ENCODE measurements around the gene HNRNPR. TPM values are rescaled to one million over a fixed set of nuclear protein-coding genes. Genes with fewer than 3 reads are reported as not detected.
"Not testable (repeated sequence)": the region's sequence is repeated elsewhere in the genome, so short reads cannot be mapped to it uniquely, and the experiment has no call there.

Gene HNRNPR
- total RNA-seq, 1 experiment from 2014 or later: 148 TPM

GRCh38 chr1:23310280-23310679 is 33.8 kb downstream of the HNRNPR start:
- not testable (repeated sequence) for H3K27me3 ChIP-seq (ENCODE audit: control insufficient read depth, insufficient read depth, low read length); H3K4me3 ChIP-seq (ENCODE audit: insufficient read depth, low read depth, low read length); DNase-seq
- H3K36me3 ChIP-seq (replicated peaks; ENCODE audit: control insufficient read depth, insufficient read depth, low read length): peaks cover 10% of the 10 kb centered on the region

- Histone ChIP-seq H3K36me3 (replicated peaks; ENCODE audit: control insufficient read depth, insufficient read depth, low read length) (peaks cover 10% of the 10 kb centered on the region), H3K27me3 (ENCODE audit: control insufficient read depth, insufficient read depth, low read length) (no peaks in the 10 kb centered on the region), H3K4me3 (ENCODE audit: insufficient read depth, low read depth, low read length) (no peak overlapping the region)
- DNase-seq: no peak
Measured at GRCh38 chr1:23304140-23304620, 39.9 kb downstream of the HNRNPR start.

GRCh38 chr1:23303524-23303923 is 40.6 kb downstream of the HNRNPR start:
- H3K27me3 ChIP-seq (ENCODE audit: control insufficient read depth, insufficient read depth, low read length): no peaks in the 10 kb centered on the region
- no peak for DNase-seq
- no peak overlapping the region for H3K4me3 ChIP-seq (ENCODE audit: insufficient read depth, low read depth, low read length)
- peaks cover 10% of the 10 kb centered on the region for H3K36me3 ChIP-seq (replicated peaks; ENCODE audit: control insufficient read depth, insufficient read depth, low read length)

GRCh38 chr1:23296931-23297330 is 47.2 kb downstream of the HNRNPR start:
- Histone ChIP-seq H3K4me3 (ENCODE audit: insufficient read depth, low read depth, low read length) (no peak overlapping the region), H3K27me3 (ENCODE audit: control insufficient read depth, insufficient read depth, low read length) (no peaks in the 10 kb centered on the region), H3K36me3 (replicated peaks; ENCODE audit: control insufficient read depth, insufficient read depth, low read length) (peaks cover 1% of the 10 kb centered on the region)
- DNase-seq: no peak

GRCh38 chr1:23291706-23292105 is 52.4 kb downstream of the HNRNPR start:
- no peak for DNase-seq
- Histone ChIP-seq H3K27me3 (ENCODE audit: control insufficient read depth, insufficient read depth, low read length) (no peaks in the 10 kb centered on the region), H3K36me3 (replicated peaks; ENCODE audit: control insufficient read depth, insufficient read depth, low read length) (peaks cover 2% of the 10 kb centered on the region), H3K4me3 (ENCODE audit: insufficient read depth, low read depth, low read length) (no peak overlapping the region)

GRCh38 chr1:23290836-23291565 is 53.1 kb downstream of the HNRNPR start:
- peaks cover 1% of the 10 kb centered on the region for H3K36me3 ChIP-seq (replicated peaks; ENCODE audit: control insufficient read depth, insufficient read depth, low read length)
- H3K27me3 ChIP-seq (ENCODE audit: control insufficient read depth, insufficient read depth, low read length): no peaks in the 10 kb centered on the region
- H3K4me3 ChIP-seq (ENCODE audit: insufficient read depth, low read depth, low read length): no peak overlapping the region
- no peak for DNase-seq

GRCh38 chr1:23288671-23289070 is 55.4 kb downstream of the HNRNPR start:
- Histone ChIP-seq H3K27me3 (ENCODE audit: control insufficient read depth, insufficient read depth, low read length) (no peaks in the 10 kb centered on the region), H3K4me3 (ENCODE audit: insufficient read depth, low read depth, low read length) (no peak overlapping the region), H3K36me3 (replicated peaks; ENCODE audit: control insufficient read depth, insufficient read depth, low read length) (peaks cover 3% of the 10 kb centered on the region)
- DNase-seq: no peak

GRCh38 chr1:23288201-23288600 is 55.9 kb downstream of the HNRNPR start:
- H3K36me3 ChIP-seq (replicated peaks; ENCODE audit: control insufficient read depth, insufficient read depth, low read length): peaks cover 4% of the 10 kb centered on the region

GRCh38 chr1:23286401-23286800 is 57.7 kb downstream of the HNRNPR start:
- Histone ChIP-seq H3K36me3 (replicated peaks; ENCODE audit: control insufficient read depth, insufficient read depth, low read length) (peaks cover 15% of the 10 kb centered on the region), H3K4me3 (ENCODE audit: insufficient read depth, low read depth, low read length) (no peak overlapping the region), H3K27me3 (ENCODE audit: control insufficient read depth, insufficient read depth, low read length) (no peaks in the 10 kb centered on the region)
- no peak for DNase-seq

More at GRCh38 chr1:23288201-23288600, 55.9 kb downstream of the HNRNPR start:
- Histone ChIP-seq H3K27me3 (ENCODE audit: control insufficient read depth, insufficient read depth, low read length) (no peaks in the 10 kb centered on the region), H3K4me3 (ENCODE audit: insufficient read depth, low read depth, low read length) (no peak overlapping the region)
- no peak for DNase-seq

GRCh38 chr1:23283667-23284602 is 60.1 kb downstream of the HNRNPR start:
- H3K4me3 ChIP-seq (ENCODE audit: insufficient read depth, low read depth, low read length): no peak overlapping the region
- DNase-seq: no peak
- H3K36me3 ChIP-seq (replicated peaks; ENCODE audit: control insufficient read depth, insufficient read depth, low read length): peaks cover 15% of the 10 kb centered on the region
- H3K27me3 ChIP-seq (ENCODE audit: control insufficient read depth, insufficient read depth, low read length): no peaks in the 10 kb centered on the region

- H3K27me3 ChIP-seq (ENCODE audit: control insufficient read depth, insufficient read depth, low read length): no peaks in the 10 kb centered on the region
- no peak for DNase-seq
- H3K4me3 ChIP-seq (ENCODE audit: insufficient read depth, low read depth, low read length): no peak overlapping the region
- peaks cover 15% of the 10 kb centered on the region for H3K36me3 ChIP-seq (replicated peaks; ENCODE audit: control insufficient read depth, insufficient read depth, low read length)
Measured at GRCh38 chr1:23282957-23283356, 61.1 kb downstream of the HNRNPR start.

GRCh38 chr1:23278717-23279116 is 65.4 kb downstream of the HNRNPR start:
- peaks cover 12% of the 10 kb centered on the region for H3K36me3 ChIP-seq (replicated peaks; ENCODE audit: control insufficient read depth, insufficient read depth, low read length)
- H3K4me3 ChIP-seq (ENCODE audit: insufficient read depth, low read depth, low read length): no peak overlapping the region
- no peak for DNase-seq
- H3K27me3 ChIP-seq (ENCODE audit: control insufficient read depth, insufficient read depth, low read length): no peaks in the 10 kb centered on the region

- H3K36me3 ChIP-seq (replicated peaks; ENCODE audit: control insufficient read depth, insufficient read depth, low read length): no peaks in the 10 kb centered on the region
- no peak for DNase-seq
- H3K27me3 ChIP-seq (ENCODE audit: control insufficient read depth, insufficient read depth, low read length): no peaks in the 10 kb centered on the region
- no peak overlapping the region for H3K4me3 ChIP-seq (ENCODE audit: insufficient read depth, low read depth, low read length)
Measured at GRCh38 chr1:23276531-23276930, 67.6 kb downstream of the HNRNPR start.

- H3K4me3 ChIP-seq (ENCODE audit: insufficient read depth, low read depth, low read length): no peak overlapping the region
- no peaks in the 10 kb centered on the region for H3K36me3 ChIP-seq (replicated peaks; ENCODE audit: control insufficient read depth, insufficient read depth, low read length)
Measured at GRCh38 chr1:23274134-23274505, 70.0 kb downstream of the HNRNPR start.

More at GRCh38 chr1:23274134-23274505, 70.0 kb downstream of the HNRNPR start:
- DNase-seq: no peak
- no peaks in the 10 kb centered on the region for H3K27me3 ChIP-seq (ENCODE audit: control insufficient read depth, insufficient read depth, low read length)
